GM18526 (cell line): ENCODE data around the gene VASN.

Source experiments
- POLR2A ChIP-seq: IDR thresholded peaks from 3 replicates; pipeline ENCODE4 v1.6.1; 2011; ENCODE audit not compliant: insufficient read length; ENCODE audit errors: extremely low read depth

VASN gene

DNA sequence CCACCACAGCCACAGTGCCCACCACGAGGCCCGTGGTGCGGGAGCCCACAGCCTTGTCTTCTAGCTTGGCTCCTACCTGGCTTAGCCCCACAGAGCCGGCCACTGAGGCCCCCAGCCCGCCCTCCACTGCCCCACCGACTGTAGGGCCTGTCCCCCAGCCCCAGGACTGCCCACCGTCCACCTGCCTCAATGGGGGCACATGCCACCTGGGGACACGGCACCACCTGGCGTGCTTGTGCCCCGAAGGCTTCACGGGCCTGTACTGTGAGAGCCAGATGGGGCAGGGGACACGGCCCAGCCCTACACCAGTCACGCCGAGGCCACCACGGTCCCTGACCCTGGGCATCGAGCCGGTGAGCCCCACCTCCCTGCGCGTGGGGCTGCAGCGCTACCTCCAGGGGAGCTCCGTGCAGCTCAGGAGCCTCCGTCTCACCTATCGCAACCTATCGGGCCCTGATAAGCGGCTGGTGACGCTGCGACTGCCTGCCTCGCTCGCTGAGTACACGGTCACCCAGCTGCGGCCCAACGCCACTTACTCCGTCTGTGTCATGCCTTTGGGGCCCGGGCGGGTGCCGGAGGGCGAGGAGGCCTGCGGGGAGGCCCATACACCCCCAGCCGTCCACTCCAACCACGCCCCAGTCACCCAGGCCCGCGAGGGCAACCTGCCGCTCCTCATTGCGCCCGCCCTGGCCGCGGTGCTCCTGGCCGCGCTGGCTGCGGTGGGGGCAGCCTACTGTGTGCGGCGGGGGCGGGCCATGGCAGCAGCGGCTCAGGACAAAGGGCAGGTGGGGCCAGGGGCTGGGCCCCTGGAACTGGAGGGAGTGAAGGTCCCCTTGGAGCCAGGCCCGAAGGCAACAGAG, 10.5 kb downstream of the VASN start:
- no peak for TF ChIP-seq POLR2A

DNA sequence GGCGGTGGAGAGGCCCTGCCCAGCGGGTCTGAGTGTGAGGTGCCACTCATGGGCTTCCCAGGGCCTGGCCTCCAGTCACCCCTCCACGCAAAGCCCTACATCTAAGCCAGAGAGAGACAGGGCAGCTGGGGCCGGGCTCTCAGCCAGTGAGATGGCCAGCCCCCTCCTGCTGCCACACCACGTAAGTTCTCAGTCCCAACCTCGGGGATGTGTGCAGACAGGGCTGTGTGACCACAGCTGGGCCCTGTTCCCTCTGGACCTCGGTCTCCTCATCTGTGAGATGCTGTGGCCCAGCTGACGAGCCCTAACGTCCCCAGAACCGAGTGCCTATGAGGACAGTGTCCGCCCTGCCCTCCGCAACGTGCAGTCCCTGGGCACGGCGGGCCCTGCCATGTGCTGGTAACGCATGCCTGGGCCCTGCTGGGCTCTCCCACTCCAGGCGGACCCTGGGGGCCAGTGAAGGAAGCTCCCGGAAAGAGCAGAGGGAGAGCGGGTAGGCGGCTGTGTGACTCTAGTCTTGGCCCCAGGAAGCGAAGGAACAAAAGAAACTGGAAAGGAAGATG, 11.2 kb downstream of the VASN start:
- no peak for TF ChIP-seq POLR2A

GRCh38 chr16:4383591-4384444, 12.2 kb downstream of the VASN start:
- TF ChIP-seq POLR2A: no peak

DNA sequence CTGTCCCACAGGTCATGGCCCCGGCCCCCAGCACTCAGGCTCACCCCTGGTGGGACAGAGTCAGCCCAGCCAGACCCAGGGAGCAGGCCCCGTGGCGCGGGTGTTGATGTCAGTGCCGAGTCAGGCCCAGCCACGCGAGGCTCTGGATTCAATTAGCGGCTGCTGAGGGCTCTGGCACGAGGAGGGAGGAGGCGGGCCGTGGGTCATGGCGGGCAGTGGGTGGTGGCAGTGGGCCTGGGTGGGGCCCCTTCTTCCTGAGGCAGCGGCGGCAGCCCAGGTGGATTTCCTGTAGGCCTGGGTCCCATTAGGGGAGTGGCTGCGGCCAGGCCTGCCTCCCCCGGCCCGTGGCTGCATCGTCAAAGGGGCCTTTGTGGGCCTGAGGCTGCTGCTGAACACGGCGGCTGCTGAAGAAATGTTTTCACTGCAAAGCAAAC, 12.9 kb downstream of the VASN start:
- TF ChIP-seq POLR2A: no peak

DNA sequence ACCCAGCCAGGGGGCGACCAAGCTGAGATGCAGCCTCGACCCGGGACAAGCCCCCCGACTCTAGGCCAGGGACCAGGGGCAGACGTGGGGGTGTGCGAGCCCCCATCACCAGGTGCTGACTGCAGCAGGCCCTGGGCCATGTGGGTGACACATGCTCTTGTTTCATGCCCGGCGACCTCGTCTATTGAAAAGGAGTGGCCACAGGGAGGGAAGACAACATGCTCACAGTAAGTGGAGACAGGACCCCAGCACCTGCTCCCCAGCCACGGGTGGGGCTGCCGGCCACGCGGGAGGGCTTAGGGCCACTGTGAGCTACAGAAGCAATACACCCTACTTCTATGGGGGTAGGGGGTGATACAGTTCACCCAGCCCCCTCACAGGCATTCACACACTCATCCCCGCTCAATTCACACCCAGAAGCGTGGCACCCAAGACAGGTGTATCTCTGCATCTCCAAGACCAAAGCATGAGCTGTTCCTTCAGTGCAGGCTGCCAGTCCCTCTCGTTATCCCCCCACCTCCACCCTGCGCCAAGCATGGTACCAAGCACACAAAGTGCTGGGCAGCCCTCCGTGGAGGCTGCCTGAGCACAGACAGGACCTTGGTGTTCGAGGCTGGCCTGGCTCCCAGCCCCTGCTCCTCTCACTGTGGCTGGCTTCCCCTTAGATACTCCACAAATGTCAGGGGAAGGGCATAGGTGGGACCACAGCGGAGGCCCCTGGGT, 13.6 kb downstream of the VASN start:
- TF ChIP-seq POLR2A: no peak

GRCh38 chr16:4385789-4386450, 14.3 kb downstream of the VASN start:
- no peak for TF ChIP-seq POLR2A

DNA sequence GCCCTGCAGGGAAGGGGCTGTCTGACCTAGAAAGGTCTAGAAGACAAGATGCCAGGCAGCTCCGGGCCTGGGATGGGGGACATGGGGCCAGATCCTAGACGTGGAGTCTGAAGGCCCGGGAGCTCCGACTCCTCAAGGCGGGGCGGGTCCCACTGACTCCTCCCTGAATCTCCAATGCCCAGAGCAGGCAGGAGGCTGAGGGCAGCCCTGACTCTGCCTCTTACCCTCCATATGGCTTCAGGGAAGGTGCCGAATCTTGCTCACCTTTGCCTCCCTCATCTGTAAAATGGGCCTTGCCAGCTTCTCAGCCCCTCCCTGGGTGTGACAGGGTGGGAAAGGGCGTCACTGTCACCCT, 14.8 kb downstream of the VASN start:
- TF ChIP-seq POLR2A: no peak

- no peak for TF ChIP-seq POLR2A
Measured at GRCh38 chr16:4386951-4387565, 15.4 kb downstream of the VASN start.

DNA sequence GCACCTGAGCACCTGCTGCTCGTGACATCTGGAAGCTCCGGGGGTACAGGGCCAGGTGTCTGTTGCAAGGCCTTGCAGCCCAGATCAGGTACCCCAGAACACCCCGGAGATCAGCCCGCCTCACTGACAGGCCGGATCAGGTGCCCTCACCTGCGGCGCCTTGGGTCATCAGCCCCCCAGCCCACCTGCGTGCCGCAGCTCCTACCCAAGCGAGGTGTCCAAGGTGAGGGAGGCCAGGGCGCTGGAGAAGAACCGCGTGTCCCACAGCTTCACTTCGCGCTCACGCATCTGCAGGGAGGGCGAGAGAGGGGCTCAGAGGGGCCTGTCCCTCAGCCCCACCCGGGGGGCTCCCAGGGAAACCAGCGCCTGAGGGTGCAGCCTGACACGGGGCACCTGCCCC, 16.1 kb downstream of the VASN start:
- no peak for TF ChIP-seq POLR2A

DNA sequence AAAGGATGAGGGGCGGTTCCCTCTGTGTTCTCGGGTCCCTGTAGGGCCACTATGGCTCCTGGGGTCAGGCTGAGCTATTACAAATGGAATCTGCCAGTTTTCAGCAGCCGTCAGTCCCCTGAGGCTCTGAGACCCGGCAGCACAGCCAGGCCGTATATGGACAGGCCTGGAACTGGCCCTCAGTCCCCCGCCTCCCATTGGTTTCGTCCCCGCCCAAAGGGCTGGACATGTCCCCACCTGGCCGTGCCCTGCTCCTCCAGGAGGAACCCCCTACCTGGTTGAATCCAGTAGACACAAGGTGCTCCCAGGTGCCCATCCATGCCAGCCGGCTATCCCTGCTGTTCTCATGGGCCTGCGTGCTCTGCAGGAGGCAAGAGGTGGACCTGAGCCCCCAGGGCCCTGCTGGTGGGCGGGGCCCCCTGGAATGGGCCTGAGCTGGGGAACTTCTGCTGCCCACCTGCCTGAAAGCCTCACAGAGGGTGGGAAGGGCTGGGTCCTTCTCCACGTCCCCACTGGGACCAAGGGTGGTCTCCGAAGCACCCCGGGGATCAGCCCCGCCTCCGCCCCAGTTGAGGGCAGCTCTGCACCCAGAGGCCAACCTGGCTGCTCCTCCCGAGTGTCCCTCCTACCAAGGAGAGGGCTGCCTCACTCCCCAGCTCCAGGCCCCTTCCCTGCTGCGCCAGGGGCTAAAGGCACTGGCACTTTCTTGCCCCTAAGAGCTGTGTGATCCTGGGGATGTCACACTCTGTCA, 16.8 kb downstream of the VASN start:
- TF ChIP-seq POLR2A: no peak

DNA sequence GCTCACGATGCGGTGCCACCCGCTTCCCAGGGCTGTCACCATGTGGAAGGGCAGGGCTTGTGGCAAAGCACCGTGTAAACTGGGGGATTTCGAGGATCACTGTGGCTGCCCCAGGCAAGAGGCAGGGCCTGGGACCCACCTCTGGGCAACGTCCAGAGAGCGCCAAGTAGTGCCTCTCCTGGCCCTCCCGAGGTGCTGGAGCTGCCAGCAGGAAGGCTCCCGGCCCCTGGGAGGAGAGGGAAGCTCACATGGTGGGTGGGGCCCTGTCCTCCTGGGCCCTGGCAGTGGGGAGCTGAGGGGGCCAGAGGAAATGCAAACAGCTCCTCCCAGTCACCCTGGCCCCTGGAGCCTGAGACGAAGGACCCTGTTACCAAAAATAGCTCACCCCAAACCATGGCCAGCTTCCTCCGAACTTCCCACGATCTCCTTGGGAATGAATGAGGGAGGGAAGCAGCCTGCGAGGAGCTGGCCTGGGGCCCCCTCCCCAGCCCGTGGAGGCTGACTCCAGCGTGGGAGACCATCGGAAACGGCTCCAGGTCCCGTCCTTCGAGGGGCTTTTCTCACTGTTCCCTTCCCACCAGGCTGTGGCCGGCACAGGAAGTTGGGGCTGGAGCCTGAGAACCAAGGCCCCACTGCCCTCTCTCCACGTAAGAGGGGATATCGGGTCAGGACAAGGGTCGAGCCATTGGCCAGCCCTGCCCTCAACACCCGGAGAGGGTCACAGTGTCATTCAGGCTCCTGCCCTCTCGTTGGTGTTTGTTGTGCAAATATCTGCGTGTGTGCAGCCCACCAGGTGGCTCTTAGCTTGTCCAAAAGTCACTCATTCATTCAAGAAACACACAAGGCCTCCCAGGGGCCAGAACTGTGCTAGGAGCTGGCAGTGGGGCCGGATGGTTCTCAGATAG, 17.7 kb downstream of the VASN start:
- TF ChIP-seq POLR2A: no peak
